ENCODE measurements around the gene RPSA.
"Not testable (repeated sequence)": the region's sequence is repeated elsewhere in the genome, so short reads cannot be mapped to it uniquely, and the experiment has no call there.

Gene RPSA

DNA sequence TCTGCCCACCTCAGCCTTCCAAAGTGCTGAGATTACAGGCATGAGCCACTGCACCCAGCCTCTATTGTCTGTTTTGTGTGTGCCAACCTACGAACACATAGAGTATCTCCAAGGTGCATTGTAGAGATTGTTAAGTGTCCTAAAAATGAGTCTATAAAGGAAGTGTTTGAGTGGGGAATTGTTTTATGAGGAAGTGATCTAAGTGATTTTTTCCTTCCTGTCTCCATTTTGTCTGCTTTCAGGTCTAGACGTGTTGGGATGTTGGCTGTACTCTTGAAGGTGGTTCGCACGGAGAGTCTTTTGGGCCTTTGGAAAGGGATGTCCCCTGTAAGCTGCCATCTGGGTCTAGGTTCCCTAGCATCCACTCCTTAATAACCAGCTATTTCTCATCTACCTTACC lies 16.3 kb upstream of the RPSA start:
- no peak for DNase-seq

DNA sequence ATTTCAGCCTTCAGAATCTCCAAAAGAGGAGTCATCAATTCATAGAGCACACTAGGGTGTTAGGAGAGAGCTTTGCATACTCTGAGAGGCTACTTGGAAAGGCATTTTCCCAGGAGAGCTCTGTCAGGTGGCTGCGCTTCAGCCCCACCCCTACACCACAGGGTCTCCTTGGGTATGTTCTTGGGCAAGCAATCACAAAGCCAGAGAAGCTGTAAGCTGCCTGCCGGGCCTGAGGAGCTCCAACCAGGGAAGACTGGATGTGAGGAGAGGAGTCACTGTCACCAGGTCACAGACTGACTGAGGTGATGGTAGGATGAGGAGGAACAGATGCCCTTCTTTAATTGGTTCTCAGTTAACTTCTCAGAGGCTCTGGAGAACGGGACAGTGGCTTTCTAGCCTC lies 9.8 kb upstream of the RPSA start:
- DNase-seq: no peak

DNA sequence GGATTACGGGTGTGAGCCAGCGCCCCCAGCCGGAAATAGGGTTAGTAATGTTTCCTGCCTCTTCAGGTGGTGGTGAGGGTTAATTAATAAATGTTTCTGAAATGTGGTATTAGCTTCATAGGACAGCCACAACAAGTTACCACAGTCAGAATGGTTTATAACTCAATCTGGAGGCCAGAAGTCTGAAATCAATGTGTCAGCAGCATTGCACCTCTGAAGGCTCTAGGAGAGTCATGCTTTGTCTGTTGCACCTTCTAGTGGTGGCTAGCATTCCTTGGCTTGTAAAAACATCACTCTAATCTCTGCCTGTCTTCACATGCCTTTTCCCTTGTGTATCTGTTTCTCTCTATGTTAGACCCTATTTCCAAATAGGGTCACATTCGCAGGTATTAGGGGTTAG lies 7.8 kb upstream of the RPSA start:
- no peak for DNase-seq

DNA sequence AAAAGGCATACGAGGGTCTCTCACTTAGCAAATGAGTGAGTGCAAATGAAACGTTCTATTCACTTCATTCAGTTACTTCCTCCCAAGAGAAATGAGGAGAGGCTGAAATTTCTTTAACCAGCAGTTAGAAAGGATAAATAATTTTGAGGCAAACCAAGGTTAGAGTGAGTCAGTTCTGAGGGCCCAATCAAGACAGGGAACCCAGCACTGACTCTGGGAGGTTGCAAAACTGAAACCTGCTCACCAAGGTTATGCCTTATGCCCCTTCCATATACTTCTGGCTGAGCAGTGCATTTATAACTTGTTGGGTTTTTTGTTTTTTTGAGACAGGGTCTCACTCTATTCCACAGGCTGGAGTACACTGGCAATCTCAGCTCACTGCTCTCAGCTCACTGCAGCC lies 4.5 kb upstream of the RPSA start:
- no peak for DNase-seq

DNA sequence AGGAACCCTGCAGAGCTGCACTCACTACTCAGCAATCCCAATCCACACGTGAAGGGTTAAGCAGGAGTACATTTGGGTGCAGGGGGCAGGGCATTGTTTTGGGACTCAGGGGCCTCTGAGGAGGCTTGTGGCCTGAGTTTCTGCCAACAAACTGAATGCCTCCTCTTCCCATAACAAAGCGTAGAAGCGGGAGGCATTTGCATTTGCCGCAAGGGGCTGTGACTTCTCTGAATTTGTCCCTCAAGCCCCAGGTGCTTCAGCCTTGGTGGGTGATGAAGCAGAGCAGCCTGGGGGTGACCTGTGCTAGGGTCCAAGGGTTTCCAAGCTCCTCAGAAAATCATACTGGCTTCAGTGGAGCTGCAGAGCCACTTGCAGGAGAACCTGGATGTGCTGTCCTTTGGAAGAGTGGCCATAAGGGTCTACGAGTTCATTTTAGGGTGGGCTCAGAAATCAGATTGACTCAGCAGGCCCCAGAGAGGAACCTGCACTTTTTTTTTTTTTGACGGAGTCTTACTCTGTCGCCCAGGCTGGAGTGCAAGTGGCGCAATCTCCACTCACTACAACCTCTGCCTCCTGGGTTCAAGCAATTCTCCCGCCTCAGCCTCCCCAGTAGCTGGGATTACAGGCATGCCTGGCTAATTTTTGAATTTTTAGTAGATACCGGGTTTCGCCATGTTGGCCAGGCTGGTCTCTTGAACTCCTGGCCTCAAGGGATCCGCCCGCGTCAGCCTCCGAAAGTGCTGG lies 1.4 kb upstream of the RPSA start:
- no peak for DNase-seq

DNA sequence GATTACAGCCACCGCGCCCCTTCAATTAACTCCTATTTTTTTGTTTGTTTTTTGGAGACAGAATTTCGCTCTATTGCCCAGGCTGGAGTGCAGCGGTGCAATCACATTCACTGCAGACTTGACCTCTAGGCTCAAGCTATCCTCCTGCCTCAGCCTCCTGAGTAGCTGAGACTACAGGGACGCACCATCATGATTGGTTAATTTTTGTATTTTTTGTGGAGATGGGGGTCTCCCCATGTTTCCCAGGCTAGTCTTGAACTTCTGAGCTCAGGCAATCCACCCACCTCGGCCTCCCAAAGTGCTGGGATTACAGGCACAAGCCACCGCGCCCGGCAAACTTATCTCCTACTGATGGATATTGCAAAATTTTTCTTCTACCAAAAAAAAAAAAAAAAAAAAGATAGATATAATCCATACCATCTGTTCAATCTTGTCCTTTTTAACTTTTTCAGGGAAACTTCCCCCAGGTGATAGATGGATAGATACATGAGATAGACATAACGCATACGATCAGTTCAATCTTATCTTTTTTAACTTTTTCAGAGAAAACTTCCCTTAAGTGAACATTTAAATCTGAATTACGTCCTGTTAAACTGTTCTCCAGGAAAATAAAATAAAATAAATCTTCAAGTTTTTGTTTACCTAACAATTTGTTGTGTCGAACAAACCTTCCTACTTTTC lies 693 bp upstream of the RPSA start:
- DNase-seq: no peak

DNA sequence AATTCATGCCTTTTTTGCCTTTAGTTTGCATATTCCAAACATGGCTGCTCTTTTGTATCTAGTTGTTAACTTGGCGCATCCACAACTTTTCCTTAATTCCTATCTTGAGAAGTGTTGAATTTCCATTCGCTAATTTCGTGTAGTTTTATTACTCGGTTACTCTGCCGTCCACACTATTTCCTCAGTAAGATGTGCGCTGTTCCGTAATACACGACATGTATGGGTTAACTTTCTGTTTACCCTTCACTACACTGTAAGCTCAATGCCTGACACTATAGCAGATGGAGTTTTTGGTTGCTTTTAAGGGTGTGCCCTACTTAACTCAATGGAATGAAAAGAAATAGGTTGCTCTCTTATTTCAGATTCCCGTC lies 724 bp downstream of the RPSA start:
- DNase-seq: no peak

DNA sequence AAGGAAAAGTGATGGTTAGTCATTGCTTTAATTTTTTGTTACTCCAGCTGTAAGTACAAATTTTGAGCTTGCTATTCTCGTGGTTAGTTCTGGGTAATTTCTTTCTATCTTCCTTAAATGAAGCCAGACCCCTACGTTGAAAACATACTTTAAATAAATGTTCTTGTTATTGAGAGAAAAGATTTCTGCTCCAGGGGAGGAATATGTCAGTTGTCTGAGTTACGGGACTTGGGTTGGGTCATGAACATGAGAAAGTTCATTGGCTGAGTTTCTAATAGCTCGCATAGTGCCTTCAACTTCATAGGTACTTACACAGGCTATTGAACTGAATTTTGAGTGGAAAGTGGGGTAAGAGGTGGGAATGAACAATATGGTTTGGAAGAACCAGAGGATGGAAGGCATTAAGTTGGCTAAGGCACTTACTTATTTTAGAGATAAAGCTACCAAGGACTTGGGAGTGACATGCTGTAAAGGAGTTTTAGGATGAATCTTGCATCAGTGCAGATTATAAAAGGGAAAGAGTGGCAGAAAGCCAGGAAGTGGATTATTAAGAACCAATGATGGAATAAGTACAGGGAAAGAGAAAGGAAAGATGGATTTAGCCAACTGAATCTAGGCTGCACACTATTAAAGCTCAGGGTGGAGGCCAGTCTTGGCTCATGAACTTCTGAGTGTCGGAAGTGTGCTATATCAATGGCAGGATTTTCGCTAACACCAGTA lies 1.4 kb downstream of the RPSA start:
- DNase-seq: no peak

DNA sequence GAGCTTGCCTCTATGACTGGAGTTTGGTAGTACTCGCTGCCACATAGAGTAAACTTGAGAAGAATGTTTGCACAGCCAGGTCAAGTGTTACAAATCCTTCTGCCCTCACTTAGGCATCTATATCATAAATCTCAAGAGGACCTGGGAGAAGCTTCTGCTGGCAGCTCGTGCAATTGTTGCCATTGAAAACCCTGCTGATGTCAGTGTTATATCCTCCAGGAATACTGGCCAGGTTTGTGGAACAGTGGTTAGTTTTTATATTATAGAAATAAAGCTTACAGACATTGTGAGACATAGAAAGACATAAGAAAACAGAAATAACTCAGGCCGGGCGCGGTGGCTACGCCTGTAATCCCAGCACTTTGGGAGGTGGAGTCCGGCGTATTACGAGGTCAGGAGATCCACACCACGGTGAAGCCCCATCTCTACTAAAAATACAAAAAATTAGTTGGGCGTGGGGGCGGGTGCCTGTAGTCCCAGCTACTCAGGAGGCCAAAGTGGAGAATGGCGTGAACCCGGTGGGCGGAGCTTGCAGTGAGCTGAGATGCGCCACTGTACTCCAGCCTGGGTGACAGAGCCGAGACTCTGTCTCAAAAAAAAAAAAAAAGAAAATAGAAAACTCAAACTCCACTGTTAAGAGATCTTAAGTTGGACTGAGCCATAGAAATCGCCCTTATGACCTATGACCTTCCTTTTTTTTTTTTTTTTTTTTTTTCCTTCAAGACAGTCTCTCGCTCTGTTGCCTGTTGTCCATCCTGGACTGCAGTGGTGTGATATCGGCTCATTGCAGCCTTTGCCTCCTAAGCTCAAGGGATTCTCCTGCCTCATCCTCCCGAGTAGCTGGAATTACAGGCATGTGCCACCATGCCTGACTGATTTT lies 2.2 kb downstream of the RPSA start:
- DNase-seq: no peak

DNA sequence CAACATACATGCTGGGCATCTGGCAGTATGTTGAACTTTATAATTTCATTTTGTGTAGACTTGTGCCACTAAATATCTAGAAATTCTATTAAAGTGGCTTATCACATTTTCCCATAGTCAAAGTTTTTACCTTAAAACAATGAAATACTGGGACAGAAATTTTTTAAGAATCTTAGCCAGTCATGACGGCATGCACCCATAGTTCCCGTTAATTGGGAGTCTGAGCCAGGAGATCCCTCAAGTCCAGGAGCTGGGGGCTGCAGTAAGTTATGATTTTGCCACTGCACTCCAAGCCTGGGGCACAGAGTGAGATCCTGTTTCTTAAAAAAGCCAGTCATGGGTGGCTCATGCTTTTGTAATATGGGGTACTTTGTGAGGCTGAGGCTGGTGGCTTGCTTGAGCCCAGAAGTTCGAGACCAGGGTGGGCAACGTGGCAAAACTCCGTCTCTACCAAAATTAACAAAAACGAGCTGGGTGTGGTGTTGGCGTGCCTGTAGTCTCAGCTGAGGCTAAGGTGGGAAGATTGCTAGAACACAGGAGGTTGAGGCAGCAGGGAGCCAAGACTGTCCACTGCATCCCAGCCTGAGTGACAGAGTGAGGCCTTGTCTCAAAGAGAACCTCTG lies 3.1 kb downstream of the RPSA start:
- DNase-seq: no peak

DNA sequence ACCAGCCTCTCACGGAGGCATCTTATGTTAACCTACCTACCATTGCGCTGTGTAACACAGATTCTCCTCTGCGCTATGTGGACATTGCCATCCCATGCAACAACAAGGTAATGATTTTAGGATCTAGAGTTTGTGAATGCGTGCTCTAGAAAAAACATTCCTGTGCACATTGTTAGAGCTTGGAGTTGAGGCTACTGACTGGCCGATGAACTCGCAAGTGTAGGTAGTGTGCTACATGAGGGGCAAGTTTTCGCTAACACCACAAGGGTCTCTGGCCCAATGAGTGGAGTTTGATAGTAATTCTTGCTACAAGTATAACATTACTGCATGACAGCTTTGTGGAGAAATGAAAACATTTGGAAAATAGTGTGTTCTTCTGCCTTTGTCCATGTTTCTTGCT lies 4.4 kb downstream of the RPSA start:
- no peak for DNase-seq

DNA sequence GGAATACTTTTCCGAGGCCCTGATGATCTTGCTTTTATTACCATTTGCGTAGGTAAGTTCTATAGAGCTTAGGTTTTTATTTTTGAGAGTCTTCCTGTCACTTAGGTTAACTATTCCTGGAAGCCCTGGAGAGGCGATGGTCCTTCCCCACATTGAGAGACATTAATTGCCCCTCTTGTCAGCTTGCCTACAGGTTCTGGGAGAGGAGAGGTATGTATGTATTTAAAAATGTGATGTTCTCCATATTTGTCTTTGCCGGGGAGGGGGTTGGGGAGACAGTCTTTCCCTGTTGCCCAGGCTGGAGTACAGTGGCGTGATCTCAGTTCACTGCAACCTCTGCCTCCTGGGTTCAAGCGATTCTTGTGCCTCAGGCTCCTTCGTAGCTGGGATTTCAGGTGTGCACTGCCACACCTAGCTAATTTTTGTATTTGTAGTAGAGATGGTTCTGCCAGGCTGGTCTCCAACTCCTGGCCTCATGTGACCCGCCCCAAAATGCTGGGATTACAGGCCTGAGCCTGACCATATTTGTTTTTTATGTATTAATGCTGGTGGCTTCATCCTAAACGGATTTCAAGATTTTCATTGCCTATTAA lies 6.2 kb downstream of the RPSA start:
- no peak for DNase-seq

DNA sequence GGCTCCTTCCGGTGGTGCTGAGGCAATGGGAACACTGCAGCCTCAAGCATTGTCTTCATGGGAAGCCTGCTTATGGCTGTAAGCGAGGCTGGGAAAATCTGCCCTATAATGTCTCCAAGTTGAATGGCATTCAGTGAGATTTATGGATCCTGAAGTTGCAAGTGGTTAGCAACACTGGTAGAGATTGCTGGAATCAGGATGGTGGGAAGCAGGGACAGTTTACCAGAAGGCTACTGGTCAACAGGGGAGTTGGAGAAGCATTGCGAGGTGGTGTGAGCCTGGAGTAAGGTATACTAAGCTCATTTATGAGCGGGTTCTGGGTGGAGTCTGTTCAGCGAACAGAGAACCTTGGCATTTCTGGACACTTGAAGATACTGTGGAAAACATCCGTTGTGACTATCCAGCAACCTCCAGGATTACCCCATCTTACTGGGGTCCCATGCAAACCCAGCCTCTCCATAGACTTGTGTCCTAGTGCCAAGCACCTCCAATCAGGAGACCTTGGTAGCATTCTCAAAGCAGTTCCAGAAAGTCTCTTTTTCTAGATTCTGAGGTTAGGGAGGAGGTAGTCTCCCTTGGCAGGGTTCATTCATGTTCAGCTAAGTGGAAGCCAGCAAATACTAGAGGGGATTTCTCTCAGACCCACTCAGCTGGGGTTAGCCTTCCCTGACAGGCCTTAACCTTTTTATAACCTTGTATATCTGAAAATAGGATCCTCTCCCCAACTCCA lies 7.3 kb downstream of the RPSA start:
- no peak for DNase-seq

DNA sequence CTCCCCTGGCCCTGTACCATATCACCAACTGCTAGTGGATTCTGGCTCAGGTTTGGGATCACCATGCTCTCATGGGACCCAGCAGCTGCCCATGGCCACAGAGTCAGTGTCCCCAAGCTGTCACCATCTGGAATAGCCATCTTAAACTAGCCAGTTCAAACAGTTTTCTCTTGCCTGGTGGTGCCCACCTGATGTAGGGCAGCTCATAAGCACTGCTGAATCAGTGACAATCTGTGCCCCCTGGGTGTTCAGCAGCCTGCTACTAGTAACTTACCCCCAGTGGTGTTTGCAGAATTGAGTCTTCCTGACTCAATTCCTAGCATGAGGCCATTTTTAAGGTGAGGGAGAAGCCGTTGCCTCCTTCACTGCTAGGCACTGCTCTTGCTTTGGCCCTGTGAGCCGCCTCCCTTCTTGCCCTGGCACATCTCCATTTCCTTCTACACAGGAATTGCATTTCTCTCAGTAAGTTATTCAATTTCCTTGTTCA lies 7.9 kb downstream of the RPSA start:
- no peak for DNase-seq

DNA sequence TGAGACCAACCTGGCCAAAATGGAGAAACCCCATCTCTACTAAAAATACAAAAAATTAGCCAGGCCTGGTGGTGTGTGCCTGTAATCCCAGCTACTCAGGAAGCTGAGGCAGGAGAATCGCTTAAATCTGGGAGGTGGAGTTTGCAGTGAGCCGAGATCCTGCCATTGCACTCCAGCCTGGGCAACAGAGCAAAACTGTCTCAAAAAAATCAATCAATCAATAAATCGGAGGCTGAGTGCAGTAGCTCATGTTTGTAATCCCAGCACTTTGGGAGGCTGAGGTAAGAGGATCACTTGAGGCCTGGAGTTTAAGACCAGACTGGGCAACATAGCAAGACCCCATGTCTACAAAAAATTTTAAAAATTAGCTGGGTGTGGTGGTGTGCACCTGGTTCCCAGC lies 8.8 kb downstream of the RPSA start:
- DNase-seq: not testable (repeated sequence)

DNA sequence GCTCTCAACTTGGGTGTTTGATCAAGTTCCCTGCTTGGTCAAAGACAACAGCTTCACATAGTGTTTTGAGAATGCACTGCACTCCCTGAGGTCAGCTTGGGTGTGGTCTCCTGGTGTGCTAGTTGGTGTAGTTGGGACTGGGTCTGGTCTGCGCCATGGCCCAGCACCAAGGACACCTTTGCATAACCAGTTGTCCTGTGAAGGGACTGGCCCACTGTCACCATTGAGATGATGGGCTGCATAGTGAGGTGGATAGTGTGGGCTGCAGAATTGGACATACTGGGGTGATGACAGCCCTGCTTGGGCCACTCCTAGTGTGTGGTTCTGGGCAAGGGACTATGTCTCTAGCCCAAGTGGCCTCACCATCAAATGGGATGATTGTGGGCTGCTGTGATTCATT lies 9.5 kb downstream of the RPSA start:
- DNase-seq: no peak

DNA sequence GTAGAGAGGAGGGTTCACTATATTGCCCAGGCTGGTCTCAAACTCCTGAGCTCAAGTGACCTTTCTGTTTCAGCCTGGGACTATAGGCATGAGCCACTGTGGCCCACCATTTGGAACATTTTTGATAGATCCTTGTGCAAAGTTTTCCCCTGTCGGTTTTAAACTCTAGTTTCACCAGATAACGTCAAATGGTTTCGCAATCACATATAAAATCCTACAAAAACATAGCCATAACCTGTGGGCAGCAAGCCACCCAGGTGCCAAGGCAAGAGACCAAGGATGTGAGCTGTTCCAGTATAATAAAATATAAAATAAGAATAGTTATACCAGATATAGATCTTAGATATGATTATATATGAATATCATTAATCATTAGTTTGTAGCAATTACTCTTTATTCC lies 10.5 kb downstream of the RPSA start:
- DNase-seq: not testable (repeated sequence)

DNA sequence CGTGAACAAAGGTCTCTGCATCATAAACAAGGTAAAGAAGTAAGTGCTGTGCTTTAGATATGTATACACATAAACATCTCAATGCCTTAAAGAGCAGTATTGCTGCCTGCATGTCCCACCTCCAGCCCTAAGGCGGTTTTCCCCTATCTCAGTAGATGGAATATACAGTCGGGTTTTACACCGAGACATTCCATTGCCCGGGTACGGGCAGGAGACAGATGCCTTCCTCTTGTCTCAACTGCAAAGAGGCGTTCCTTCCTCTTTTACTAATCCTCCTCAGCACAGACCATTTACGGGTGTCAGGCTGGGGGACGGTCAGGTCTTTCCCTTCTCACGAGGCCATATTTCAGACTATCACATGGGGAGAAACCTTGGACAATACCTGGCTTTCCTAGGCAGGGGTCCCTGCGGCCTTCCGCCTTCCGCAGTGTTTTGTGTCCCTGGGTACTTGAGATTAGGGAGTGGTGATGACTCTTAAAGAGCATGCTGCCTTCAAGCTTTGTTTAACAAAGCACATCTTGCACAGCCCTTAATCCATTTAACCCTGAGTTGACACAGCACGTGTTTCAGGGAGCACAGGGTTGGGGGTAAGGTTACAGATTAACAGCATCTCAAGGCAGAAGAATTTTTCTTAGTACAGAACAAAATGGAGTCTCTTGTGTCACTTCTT lies 12.2 kb downstream of the RPSA start:
- not testable (repeated sequence) for DNase-seq

DNA sequence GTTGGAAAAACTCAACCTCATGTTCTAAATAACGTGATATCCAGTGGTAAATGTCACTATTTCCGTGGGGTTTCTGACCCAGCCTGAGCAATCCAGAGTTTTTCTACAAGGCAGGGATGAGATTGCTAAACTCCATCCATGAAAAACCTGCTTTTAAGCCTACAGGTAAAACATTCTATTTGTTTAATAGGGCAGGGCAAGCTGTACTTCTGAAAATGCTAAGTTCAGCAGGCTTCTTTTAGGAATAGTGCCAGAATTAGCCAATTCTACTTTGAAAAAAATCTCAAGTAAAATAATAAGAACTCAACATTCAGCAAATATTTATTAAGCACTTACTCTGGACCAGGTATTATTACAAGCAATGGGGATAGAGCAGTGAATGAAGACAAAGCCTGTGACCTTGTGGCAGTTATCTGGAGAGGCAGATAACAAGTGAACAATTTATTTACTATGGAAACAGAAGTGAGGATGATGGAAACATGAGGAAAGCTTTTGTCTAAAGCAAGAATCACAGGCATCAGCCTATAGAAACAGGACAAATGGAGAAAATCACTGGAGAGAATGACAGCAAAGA lies 13.3 kb downstream of the RPSA start:
- DNase-seq: no peak

DNA sequence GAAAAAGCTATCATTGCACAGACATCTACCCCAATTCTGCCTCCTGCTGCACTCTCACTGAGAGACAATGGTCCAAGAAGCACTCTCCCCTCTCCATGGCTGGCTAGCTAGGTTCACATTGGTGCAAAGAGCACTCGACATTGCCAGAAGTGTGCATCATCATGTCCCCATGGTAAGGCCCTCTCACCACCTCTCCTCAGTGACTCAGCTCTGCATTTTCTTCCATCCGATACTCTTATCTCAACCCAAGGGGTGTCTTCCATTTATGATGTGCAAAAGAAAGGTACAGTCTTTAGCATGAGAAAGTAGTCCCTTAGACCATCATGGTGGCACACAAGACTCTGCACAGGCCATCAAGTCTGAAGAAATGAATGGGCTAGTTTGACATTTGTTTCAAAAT lies 14.0 kb downstream of the RPSA start:
- DNase-seq: no peak

Data from Kasumi-1 (cell line).